Stimulated activated naive CD8-positive, alpha-beta T cell treated with anti-CD3 and anti-CD28 coated beads, Interleukin-15, Interleukin-2, amounts not matched to agents 100 ng/mL and 50 ng/mL, for 24 hours (primary cell): ENCODE data around the gene MTFR2.
"Not testable (repeated sequence)": the region's sequence is repeated elsewhere in the genome, so short reads cannot be mapped to it uniquely, and the experiment has no call there.

Experiments
- H3K27ac Mint-ChIP-seq: one replicate; pipeline ENCODE4 v1.8.0; 2021; ENCODE audit warnings: mild to moderate bottlenecking, mixed read lengths
- H3K27me3 Mint-ChIP-seq: one replicate; pipeline ENCODE4 v1.8.0; 2021; ENCODE audit warnings: mixed read lengths
- H3K36me3 Mint-ChIP-seq: one replicate; pipeline ENCODE4 v1.8.0; 2021; ENCODE audit warnings: low read depth, mixed read lengths
- H3K4me1 Mint-ChIP-seq: one replicate; pipeline ENCODE4 v1.8.0; 2021; ENCODE audit warnings: low read depth, mixed read lengths
- H3K4me3 Mint-ChIP-seq: one replicate; pipeline ENCODE4 v1.8.0; 2021; ENCODE audit warnings: mild to moderate bottlenecking, mixed read lengths
- H3K9me3 Mint-ChIP-seq: one replicate; pipeline ENCODE4 v1.8.0; 2021; ENCODE audit warnings: mixed read lengths

MTFR2 gene

DNA sequence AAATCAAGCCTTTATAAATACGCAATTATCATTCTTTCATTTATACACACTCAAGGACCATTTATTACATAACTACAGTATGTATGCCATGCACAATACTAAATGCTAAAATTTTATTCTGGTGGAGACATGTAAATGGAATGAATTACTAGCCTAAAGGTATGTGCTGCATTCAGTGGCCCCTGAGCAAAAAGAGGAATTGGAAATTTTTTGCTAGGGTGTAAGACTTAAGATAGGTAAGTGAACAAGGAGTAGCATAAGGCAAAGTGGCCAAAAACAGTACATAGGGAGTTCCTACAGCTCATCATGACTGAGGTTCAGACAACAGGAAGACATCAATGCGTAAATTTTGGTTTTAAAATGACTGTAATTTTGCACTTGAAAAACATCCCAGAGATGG lies 2.3 kb upstream of the MTFR2 start:
- H3K9me3 Mint-ChIP-seq, result no peaks in the 10 kb centered on the region
- no peak overlapping the region for H3K27ac Mint-ChIP-seq
- H3K4me3 Mint-ChIP-seq, result no peak overlapping the region
- H3K27me3 Mint-ChIP-seq, result no peaks in the 10 kb centered on the region
- H3K4me1 Mint-ChIP-seq, result peaks cover 43% of the 10 kb centered on the region
- H3K36me3 Mint-ChIP-seq, result peaks cover 42% of the 10 kb centered on the region

GRCh38 chr6:136251394-136251793 lies 1.3 kb upstream of the MTFR2 start:
- Mint-ChIP-seq H3K36me3 (peaks cover 43% of the 10 kb centered on the region), H3K4me1 (peaks cover 43% of the 10 kb centered on the region), H3K27ac (no peak overlapping the region)

DNA sequence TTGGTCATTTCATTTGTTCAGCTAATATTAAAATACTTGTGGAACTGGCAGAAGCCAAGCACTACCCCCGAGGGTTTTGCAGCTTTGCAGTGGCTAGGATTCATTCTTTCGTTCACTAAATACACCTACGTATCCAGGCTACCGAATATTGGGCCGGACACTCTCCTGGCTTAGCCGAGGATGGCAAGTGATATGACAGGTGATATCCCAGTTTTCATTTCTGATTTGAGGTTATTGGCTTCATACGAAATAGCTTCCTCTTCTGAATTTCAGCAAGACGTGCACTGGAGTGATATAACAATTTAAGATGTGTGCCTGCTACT lies 536 bp upstream of the MTFR2 start:
- Mint-ChIP-seq H3K4me3 (peak overlapping the region; percentile 97), H3K4me1 (peaks cover 43% of the 10 kb centered on the region), H3K27me3 (no peaks in the 10 kb centered on the region), H3K27ac (peak overlapping the region; percentile 91), H3K9me3 (no peaks in the 10 kb centered on the region), H3K36me3 (peaks cover 46% of the 10 kb centered on the region)

More at GRCh38 chr6:136251394-136251793, 1.3 kb upstream of the MTFR2 start:
- Mint-ChIP-seq H3K27me3 (no peaks in the 10 kb centered on the region), H3K4me3 (peak overlapping the region; percentile 97), H3K9me3 (no peaks in the 10 kb centered on the region)

DNA sequence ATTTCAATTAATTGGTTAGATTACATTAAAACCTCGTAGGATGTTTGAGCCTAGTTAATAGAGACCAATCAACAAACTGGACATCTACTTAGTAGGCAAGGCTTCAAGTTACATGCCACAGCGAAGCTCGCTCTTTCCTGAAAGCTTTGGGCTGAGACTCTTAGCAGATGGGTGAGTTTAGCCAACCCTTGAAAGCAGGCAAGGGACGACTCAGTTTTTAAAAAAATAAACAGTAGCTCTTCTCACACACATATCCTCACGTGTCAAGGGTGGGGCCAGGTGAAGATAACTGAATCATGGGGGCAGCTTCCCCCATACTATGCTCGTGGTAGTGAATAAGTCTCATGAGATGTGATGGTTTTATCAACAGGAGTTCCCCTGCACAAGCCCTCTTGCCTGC lies 775 bp downstream of the MTFR2 start:
- no peaks in the 10 kb centered on the region for H3K27me3 Mint-ChIP-seq
- no peaks in the 10 kb centered on the region for H3K9me3 Mint-ChIP-seq
- H3K36me3 Mint-ChIP-seq, result peaks cover 46% of the 10 kb centered on the region
- peak overlapping the region; percentile 97 for H3K4me3 Mint-ChIP-seq
- peaks cover 43% of the 10 kb centered on the region for H3K4me1 Mint-ChIP-seq
- peak overlapping the region; percentile 91 for H3K27ac Mint-ChIP-seq

GRCh38 chr6:136244061-136244616 lies 6.0 kb downstream of the MTFR2 start:
- Mint-ChIP-seq H3K27me3 (no peaks in the 10 kb centered on the region), H3K9me3 (no peaks in the 10 kb centered on the region), H3K4me3 (no peak overlapping the region), H3K27ac (no peak overlapping the region), H3K4me1 (peaks cover 11% of the 10 kb centered on the region), H3K36me3 (peaks cover 83% of the 10 kb centered on the region)

DNA sequence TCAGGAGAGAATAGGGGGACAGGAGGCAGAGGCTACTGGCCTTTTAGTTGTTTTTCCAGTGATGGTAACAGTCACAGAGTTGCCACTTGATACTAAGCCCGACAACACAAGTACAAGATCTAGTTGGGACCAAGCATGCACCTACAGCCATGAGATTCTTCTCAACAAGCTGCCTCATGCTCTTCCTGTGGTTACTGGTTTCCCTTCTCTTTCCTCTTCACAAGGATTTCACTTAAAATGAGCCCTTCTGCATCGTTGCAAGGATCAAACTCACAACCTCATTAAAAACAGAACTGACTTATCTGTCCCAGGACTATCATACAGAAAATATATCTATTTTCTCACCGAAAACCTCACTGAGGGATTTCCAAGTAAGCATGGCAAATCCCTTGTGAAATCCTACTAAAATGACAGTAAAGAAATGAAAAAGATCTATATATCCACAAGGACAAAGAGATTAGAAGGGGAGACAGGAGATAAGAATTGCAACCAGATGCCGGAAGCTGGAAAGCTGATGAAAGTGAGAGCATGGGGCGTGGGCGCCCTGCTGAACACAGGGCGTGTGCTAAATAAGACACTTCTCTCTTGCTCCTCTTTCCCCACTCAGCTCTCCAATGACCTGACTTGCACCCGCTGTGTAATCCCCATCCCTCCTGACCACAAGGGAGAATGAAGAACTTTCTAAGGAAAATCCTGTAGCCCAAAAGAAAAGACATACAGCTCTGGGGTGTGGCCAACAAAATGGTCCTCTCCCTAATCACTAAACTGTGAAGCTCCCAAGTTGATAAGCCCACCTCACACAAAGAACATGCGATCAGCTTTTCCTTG lies 13.4 kb downstream of the MTFR2 start:
- Mint-ChIP-seq H3K27me3 (no peaks in the 10 kb centered on the region), H3K4me1 (peaks cover 3% of the 10 kb centered on the region), H3K36me3 (peaks cover 77% of the 10 kb centered on the region), H3K4me3 (no peak overlapping the region), H3K27ac (peak overlapping the region; percentile 19), H3K9me3 (no peaks in the 10 kb centered on the region)

DNA sequence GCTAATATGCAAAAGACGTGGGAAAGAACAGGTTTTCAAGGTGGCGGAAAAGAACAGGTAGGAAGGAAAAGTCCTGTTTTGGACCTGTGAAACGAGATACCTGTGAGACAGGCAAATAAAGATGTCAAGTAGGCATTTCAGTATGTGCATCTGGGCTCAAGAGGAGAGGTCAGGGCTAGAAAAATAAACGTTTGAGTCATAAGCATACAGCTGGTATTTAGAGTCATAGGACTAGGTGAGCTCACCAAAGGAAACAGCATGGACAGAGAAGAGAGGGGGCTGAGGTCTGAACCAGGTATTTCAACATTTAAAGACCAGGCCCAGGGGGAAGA lies 14.9 kb downstream of the MTFR2 start:
- H3K4me3 Mint-ChIP-seq, result no peak overlapping the region
- H3K27me3 Mint-ChIP-seq, result no peaks in the 10 kb centered on the region
- no peaks in the 10 kb centered on the region for H3K9me3 Mint-ChIP-seq
- peaks cover 80% of the 10 kb centered on the region for H3K36me3 Mint-ChIP-seq
- no peak overlapping the region for H3K27ac Mint-ChIP-seq
- H3K4me1 Mint-ChIP-seq, result peaks cover 3% of the 10 kb centered on the region

GRCh38 chr6:136232701-136233100 lies 17.4 kb downstream of the MTFR2 start:
- H3K4me3 Mint-ChIP-seq, result no peak overlapping the region
- H3K36me3 Mint-ChIP-seq, result peaks cover 63% of the 10 kb centered on the region
- H3K27ac Mint-ChIP-seq, result no peak overlapping the region
- H3K9me3 Mint-ChIP-seq, result no peaks in the 10 kb centered on the region
- no peaks in the 10 kb centered on the region for H3K27me3 Mint-ChIP-seq
- H3K4me1 Mint-ChIP-seq, result peaks cover 3% of the 10 kb centered on the region

DNA sequence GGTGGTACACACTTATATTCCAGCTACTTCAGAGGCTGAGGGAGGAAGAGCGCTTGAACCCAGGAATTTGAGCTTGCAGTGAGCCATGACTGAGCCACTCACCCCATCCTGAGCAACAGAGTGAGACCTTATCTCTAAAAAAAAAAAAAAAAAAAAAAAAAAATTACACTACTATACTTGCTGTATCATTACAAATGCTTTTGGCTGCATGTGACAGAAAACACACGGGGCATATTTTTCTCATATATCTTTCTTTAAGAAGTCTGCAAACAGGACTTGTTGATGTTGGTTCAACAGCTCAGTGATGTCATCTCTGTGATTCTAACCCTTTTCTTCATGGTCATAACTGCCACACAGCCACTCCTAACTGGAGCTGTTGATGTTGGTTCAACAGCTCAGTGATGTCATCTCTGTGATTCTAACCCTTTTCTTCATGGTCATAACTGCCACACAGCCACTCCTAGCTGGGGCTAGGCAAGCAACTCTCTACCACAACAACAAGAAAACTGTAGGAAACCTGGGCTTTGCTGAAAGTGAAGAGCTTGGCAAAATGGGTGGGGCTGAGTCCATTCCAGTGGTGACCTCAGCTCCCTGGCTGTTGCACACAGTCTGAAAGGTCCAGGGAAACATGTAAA lies 19.8 kb downstream of the MTFR2 start:
- H3K27ac Mint-ChIP-seq, result no peak overlapping the region
- no peak overlapping the region for H3K4me3 Mint-ChIP-seq
- H3K36me3 Mint-ChIP-seq, result peaks cover 42% of the 10 kb centered on the region
- peaks cover 13% of the 10 kb centered on the region for H3K4me1 Mint-ChIP-seq
- H3K27me3 Mint-ChIP-seq, result no peaks in the 10 kb centered on the region
- H3K9me3 Mint-ChIP-seq, result no peaks in the 10 kb centered on the region

DNA sequence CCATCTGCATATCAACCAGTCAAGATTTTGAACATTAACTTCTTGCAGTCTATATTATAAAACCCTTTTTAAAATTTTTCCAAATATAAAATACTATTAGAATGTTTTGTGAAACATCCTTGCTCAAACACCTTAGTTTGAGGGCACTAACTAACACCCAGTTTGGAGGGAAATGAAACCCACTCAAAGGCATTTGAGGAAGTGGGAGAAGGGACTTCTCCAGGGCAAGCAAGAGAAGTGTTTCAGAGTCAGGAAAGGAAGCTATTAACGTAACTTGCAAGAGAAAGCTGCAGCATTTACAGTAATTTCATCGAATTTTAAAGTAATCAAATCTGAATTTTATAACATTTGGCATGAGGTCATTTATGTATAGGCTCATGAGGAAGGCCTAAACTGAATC lies 21.3 kb downstream of the MTFR2 start:
- peaks cover 13% of the 10 kb centered on the region for H3K4me1 Mint-ChIP-seq
- H3K36me3 Mint-ChIP-seq, result peaks cover 31% of the 10 kb centered on the region

DNA sequence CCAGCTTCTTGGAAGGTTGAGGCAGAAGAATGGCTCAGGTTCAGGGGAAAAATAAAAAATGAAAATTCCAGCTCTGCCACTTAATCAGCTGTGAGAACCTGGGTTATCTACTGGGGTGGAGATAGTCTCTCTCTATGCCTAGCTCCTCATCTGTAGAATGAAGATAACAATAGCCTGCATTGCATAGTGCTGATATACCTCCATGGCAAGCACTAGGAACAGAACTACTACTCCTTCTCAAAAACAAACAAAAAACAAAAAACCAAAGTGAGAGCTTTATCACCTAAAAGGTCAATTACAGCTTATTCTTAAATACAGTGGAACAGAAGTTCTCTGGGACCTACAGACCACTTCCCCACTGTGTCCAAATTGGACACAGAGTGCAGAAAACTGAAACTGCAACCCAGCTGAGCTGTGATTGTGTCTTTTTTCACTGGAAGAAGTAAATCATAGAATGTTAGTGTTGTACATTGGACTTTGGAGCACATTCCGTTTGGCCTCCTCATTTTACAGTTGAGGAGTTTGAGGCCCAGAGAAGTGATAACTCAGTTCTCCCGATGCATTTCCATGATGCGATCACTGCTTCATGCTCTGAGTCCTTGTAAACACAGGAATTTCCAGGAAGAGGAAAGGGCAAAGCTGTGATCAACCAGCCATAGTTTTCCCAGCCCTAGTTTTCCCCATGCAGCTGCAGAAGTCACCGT lies 23.3 kb downstream of the MTFR2 start:
- no peak overlapping the region for H3K4me3 Mint-ChIP-seq
- H3K27ac Mint-ChIP-seq, result no peak overlapping the region
- peaks cover 13% of the 10 kb centered on the region for H3K4me1 Mint-ChIP-seq
- H3K27me3 Mint-ChIP-seq, result no peaks in the 10 kb centered on the region
- no peaks in the 10 kb centered on the region for H3K9me3 Mint-ChIP-seq
- H3K36me3 Mint-ChIP-seq, result peaks cover 16% of the 10 kb centered on the region

More for the DNA sequence above, 21.3 kb downstream of the MTFR2 start:
- H3K27ac Mint-ChIP-seq, result no peak overlapping the region
- H3K9me3 Mint-ChIP-seq, result no peaks in the 10 kb centered on the region
- no peaks in the 10 kb centered on the region for H3K27me3 Mint-ChIP-seq
- no peak overlapping the region for H3K4me3 Mint-ChIP-seq

GRCh38 chr6:136226027-136226673 lies 24.0 kb downstream of the MTFR2 start:
- Mint-ChIP-seq H3K36me3 (peaks cover 15% of the 10 kb centered on the region), H3K27me3 (no peaks in the 10 kb centered on the region), H3K9me3 (no peaks in the 10 kb centered on the region), H3K4me1 (peaks cover 13% of the 10 kb centered on the region), H3K4me3 (no peak overlapping the region), H3K27ac (no peak overlapping the region)

DNA sequence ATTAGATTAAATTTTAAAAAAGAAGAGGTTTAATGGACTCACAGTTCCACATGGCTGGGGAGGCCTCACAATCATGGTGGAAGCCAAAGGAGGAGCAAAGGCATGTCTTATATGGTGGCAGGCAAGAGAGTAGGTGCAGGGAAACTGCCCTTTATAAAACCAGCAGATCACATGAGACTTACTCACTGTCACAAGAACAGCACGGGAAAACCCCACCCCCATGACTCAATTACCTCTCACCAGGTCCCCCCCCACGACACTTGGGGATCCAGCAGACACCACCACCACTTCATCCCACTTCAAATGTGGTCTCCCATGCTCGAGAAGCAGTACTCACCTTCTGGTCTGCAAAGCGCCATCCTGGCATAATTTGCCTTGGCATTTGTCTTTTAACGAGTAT lies 24.6 kb downstream of the MTFR2 start:
- Mint-ChIP-seq H3K4me1 (peaks cover 13% of the 10 kb centered on the region), H3K9me3 (peaks cover under 1% of the 10 kb centered on the region), H3K4me3 (no peak overlapping the region), H3K27me3 (no peaks in the 10 kb centered on the region), H3K36me3 (peaks cover 8% of the 10 kb centered on the region), H3K27ac (no peak overlapping the region)

- not testable (repeated sequence) for H3K4me3 Mint-ChIP-seq, H3K27me3 Mint-ChIP-seq, H3K36me3 Mint-ChIP-seq, H3K9me3 Mint-ChIP-seq, H3K27ac Mint-ChIP-seq
- H3K4me1 Mint-ChIP-seq, result peaks cover 13% of the 10 kb centered on the region
Measured at GRCh38 chr6:136224974-136225373, 25.1 kb downstream of the MTFR2 start.
